AG04449 (cell line): ENCODE data around the gene PRAMEF12.

Experiments
- CTCF ChIA-PET: fragments of 350-600 bp; formaldehyde crosslinking; extraction: SDS; loops from one replicate; lab custom pipeline; 2021; ENCODE audit warnings: antibody characterized with exemption; lab: Yijun Ruan, JAX
- POLR2A ChIA-PET: fragments of 400-600, 350-600 bp; formaldehyde crosslinking; extraction: SDS; loops from one replicate; lab custom pipeline; 2020; ENCODE audit warnings: antibody characterized with exemption, inconsistent platforms; lab: Yijun Ruan, JAX
- DNase-seq: peaks from one replicate; pipeline ENCODE4 v3.0.0-alpha.2; 2010; ENCODE audit warnings: low read depth, low spot score
- H3K4me3 ChIP-seq: 2 replicates; pipeline ENCODE4 v1.5.1; 2011; ENCODE audit warnings: low read depth, mild to moderate bottlenecking, control low read depth, low read length
- TF ChIP-seq, protein P1 (sequence below): IDR thresholded peaks from one replicate; pipeline ENCODE4 v1.5.1; 2011; ENCODE audit warnings: mild to moderate bottlenecking, moderate library complexity, low read length, control low read depth, inconsistent platforms; ENCODE audit not compliant: insufficient read depth; ENCODE audit errors: missing control alignments

PRAMEF12 gene

DNA sequence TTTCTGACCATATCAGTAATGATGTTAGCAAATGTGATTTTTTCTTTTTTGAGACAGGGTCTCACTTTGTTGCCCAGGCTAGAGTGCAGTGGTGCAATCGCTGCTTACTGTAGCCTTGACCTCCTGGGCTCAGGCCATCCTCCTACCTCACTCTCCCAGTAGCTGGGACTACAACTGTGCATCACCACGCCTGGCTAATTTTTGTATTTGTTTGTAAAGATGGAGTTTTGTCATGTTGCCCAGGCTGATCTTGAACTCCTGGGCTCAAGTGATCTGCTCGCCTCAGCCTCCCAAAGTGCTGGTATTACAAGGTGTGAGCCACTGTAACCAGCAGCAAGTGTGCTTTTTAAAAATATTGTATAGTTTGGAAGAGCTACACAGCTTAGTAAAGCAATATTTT is 31.6 kb upstream of the PRAMEF12 start:
- DNase-seq: no peak
- POLR2A ChIA-PET: no interaction called here
- TF ChIP-seq, protein P1, sequence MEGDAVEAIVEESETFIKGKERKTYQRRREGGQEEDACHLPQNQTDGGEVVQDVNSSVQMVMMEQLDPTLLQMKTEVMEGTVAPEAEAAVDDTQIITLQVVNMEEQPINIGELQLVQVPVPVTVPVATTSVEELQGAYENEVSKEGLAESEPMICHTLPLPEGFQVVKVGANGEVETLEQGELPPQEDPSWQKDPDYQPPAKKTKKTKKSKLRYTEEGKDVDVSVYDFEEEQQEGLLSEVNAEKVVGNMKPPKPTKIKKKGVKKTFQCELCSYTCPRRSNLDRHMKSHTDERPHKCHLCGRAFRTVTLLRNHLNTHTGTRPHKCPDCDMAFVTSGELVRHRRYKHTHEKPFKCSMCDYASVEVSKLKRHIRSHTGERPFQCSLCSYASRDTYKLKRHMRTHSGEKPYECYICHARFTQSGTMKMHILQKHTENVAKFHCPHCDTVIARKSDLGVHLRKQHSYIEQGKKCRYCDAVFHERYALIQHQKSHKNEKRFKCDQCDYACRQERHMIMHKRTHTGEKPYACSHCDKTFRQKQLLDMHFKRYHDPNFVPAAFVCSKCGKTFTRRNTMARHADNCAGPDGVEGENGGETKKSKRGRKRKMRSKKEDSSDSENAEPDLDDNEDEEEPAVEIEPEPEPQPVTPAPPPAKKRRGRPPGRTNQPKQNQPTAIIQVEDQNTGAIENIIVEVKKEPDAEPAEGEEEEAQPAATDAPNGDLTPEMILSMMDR: no peak
- no peak overlapping the region for H3K4me3 ChIP-seq
- CTCF ChIA-PET: no interaction called here

GRCh38 chr1:12745126-12745991 is 28.2 kb upstream of the PRAMEF12 start:
- no peak overlapping the region for H3K4me3 ChIP-seq
- no peak for DNase-seq
- CTCF ChIA-PET: no interaction called here
- POLR2A ChIA-PET: no interaction called here
- TF ChIP-seq, protein P1: no peak

DNA sequence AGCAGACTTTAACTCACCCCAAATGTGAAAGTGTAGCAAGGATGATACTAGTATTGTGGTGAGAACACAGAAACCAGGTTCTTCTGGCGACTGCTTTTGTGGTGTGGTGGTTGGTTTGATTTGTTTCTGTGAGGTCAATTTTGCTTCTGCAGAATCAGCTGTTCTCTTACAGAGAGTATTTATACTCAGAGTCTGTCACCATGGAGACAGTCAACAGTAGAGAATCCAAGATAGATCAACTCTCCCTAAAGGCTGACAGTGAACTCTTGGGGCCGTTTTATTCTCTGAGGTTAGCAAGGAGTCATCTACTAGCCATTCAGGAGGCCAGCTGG is 27.6 kb upstream of the PRAMEF12 start, which contains the start of gene CFAP107:
Gene CFAP107, plus strand, starts transcription at position 209 of the 332 bp plus-strand sequence. CDS start 231 bp downstream, outside the sequence.
- ChIA-PET POLR2A (no interaction called here), CTCF (no interaction called here)
- no peak for DNase-seq
- TF ChIP-seq, protein P1: no peak
- no peak within 1 kb of the TSS for H3K4me3 ChIP-seq

- ChIA-PET CTCF (no interaction called here), POLR2A (no interaction called here)
- H3K4me3 ChIP-seq: no peak overlapping the region
- TF ChIP-seq, protein P1: no peak
- no peak for DNase-seq
These were observed 24.7 kb upstream of the PRAMEF12 start for GRCh38 chr1:12748778-12749355.

GRCh38 chr1:12754738-12755137 is 18.8 kb upstream of the PRAMEF12 start:
- ChIA-PET CTCF (no interaction called here), POLR2A (no interaction called here)
- DNase-seq: no peak
- TF ChIP-seq, protein P1: no peak
- H3K4me3 ChIP-seq: no peak overlapping the region

DNA sequence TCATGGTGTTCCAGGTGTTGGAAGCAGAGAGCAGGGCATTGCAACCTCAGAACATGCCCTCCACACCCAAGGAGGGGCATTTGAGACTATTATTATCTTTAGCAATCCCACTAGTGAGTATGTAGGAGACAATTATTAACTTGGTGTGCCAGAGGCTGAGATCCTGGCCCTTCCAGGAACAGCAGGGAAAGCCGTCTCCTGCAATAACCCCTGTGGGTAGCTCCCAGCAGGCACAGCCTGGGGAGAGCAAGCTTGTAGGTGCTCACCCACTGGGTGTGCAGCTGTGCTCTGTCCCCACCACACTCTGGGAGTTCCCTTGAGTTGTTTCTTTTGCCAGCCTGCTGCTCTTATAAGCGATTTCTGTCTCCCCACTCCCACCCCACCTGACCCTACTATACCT is 17.3 kb upstream of the PRAMEF12 start:
- POLR2A ChIA-PET: no interaction called here
- TF ChIP-seq, protein P1: no peak
- CTCF ChIA-PET: no interaction called here
- H3K4me3 ChIP-seq: no peak overlapping the region
- DNase-seq: no peak
